ENCODE measurements around the gene APBA1. TPM values are rescaled to one million over a fixed set of nuclear protein-coding genes. Genes with fewer than 3 reads are reported as not detected.

APBA1 gene
- total RNA-seq, 1 experiment from 2014 or later: 0.34 TPM

GRCh38 chr9:69499959-69500358 is 172.2 kb downstream of the APBA1 start:
- Mint-ChIP-seq H3K36me3 (ENCODE audit: insufficient read depth, unreplicated experiment) (no peaks in the 10 kb centered on the region), H3K9me3 (ENCODE audit: unreplicated experiment) (no peaks in the 10 kb centered on the region), H3K27ac (ENCODE audit: unreplicated experiment) (no peak overlapping the region), H3K4me3 (ENCODE audit: unreplicated experiment) (no peak overlapping the region), H3K27me3 (ENCODE audit: insufficient read depth, unreplicated experiment) (no peaks in the 10 kb centered on the region), H3K4me1 (ENCODE audit: low read depth, unreplicated experiment) (no peaks in the 10 kb centered on the region)
- H3K4me1 ChIP-seq: no peaks in the 10 kb centered on the region
- no peaks in the 10 kb centered on the region for H3K36me3 ChIP-seq (ENCODE audit: control insufficient read depth, insufficient read depth, low read length)
- no peak for DNase-seq
- intact Hi-C loops (cut with micrococcal nuclease; ENCODE audit: unreplicated experiment): no loop called here
- H3K9me3 ChIP-seq: no peaks in the 10 kb centered on the region
- BruUV-seq (replicated peaks): no TSS peak
- H3K4me3 ChIP-seq (ENCODE audit: low read depth, low read length): no peak overlapping the region
- ChIA-PET POLR2A (no interaction called here), CTCF (no interaction called here)
- H3K27me3 ChIP-seq (replicated peaks; ENCODE audit: control insufficient read depth, insufficient read depth, low read length): no peaks in the 10 kb centered on the region
- TF ChIP-seq CTCF (IDR thresholded peaks at IDR 0.05; ENCODE audit: insufficient read depth in 1 of 2, low read depth in 1 of 2, low read length in 1 of 2, severe bottlenecking in 1 of 2, unreplicated experiment in 1 of 2): no peak

GRCh38 chr9:69499407-69499806 is 172.8 kb downstream of the APBA1 start:
- H3K27ac Mint-ChIP-seq (ENCODE audit: unreplicated experiment): no peak overlapping the region
- CTCF ChIA-PET: no interaction called here
- Histone ChIP-seq H3K4me1 (no peaks in the 10 kb centered on the region), H3K36me3 (ENCODE audit: control insufficient read depth, insufficient read depth, low read length) (no peaks in the 10 kb centered on the region), H3K4me3 (ENCODE audit: low read depth, low read length) (no peak overlapping the region), H3K9me3 (no peaks in the 10 kb centered on the region), H3K27me3 (replicated peaks; ENCODE audit: control insufficient read depth, insufficient read depth, low read length) (no peaks in the 10 kb centered on the region)
- POLR2A ChIA-PET: no interaction called here
- DNase-seq: no peak
- no peak overlapping the region for H3K4me3 Mint-ChIP-seq (ENCODE audit: unreplicated experiment)
- no TSS peak for BruUV-seq (replicated peaks)
- no peak for TF ChIP-seq CTCF (IDR thresholded peaks at IDR 0.05; ENCODE audit: insufficient read depth in 1 of 2, low read depth in 1 of 2, low read length in 1 of 2, severe bottlenecking in 1 of 2, unreplicated experiment in 1 of 2)
- H3K9me3 Mint-ChIP-seq (ENCODE audit: unreplicated experiment): no peaks in the 10 kb centered on the region
- no peaks in the 10 kb centered on the region for H3K27me3 Mint-ChIP-seq (ENCODE audit: insufficient read depth, unreplicated experiment)
- H3K36me3 Mint-ChIP-seq (ENCODE audit: insufficient read depth, unreplicated experiment): no peaks in the 10 kb centered on the region
- H3K4me1 Mint-ChIP-seq (ENCODE audit: low read depth, unreplicated experiment): no peaks in the 10 kb centered on the region
- intact Hi-C loops (cut with micrococcal nuclease; ENCODE audit: unreplicated experiment): no loop called here

GRCh38 chr9:69498470-69498869 is 173.7 kb downstream of the APBA1 start:
- Mint-ChIP-seq H3K9me3 (ENCODE audit: unreplicated experiment) (no peaks in the 10 kb centered on the region), H3K36me3 (ENCODE audit: insufficient read depth, unreplicated experiment) (no peaks in the 10 kb centered on the region), H3K4me3 (ENCODE audit: unreplicated experiment) (no peak overlapping the region), H3K4me1 (ENCODE audit: low read depth, unreplicated experiment) (no peaks in the 10 kb centered on the region), H3K27ac (ENCODE audit: unreplicated experiment) (no peak overlapping the region), H3K27me3 (ENCODE audit: insufficient read depth, unreplicated experiment) (no peaks in the 10 kb centered on the region)
- no peak for TF ChIP-seq CTCF (IDR thresholded peaks at IDR 0.05; ENCODE audit: insufficient read depth in 1 of 2, low read depth in 1 of 2, low read length in 1 of 2, severe bottlenecking in 1 of 2, unreplicated experiment in 1 of 2)
- Histone ChIP-seq H3K4me1 (no peaks in the 10 kb centered on the region), H3K36me3 (ENCODE audit: control insufficient read depth, insufficient read depth, low read length) (no peaks in the 10 kb centered on the region), H3K4me3 (ENCODE audit: low read depth, low read length) (no peak overlapping the region), H3K27me3 (replicated peaks; ENCODE audit: control insufficient read depth, insufficient read depth, low read length) (no peaks in the 10 kb centered on the region), H3K9me3 (no peaks in the 10 kb centered on the region)
- no TSS peak for BruUV-seq (replicated peaks)
- intact Hi-C loops (cut with micrococcal nuclease; ENCODE audit: unreplicated experiment): no loop called here
- ChIA-PET POLR2A (no interaction called here), CTCF (no interaction called here)
- DNase-seq: no peak
